Caco-2 (cell line): Measurements from ENCODE around the gene ABCA8. TPM values are rescaled to one million over a fixed set of nuclear protein-coding genes. Genes with fewer than 3 reads are reported as not detected.

Experiments used
- BruUV-seq: library from RNA; stranded (reverse); fragments of 400-500 nt; replicated peaks from 2 replicates; lab custom pipeline; 2021; lab: Mats Ljungman, UMichigan
- CTCF ChIA-PET: fragments of 300-600 bp; sonication (Branson Sonifier 250); formaldehyde crosslinking; loops from one replicate; lab custom pipeline; 2022; ENCODE audit warnings: antibody characterized with exemption; lab: Charles Lee
- POLR2A ChIA-PET: fragments of 300-600 bp; sonication (Branson Sonifier 250); formaldehyde crosslinking; loops from one replicate; lab custom pipeline; 2022; ENCODE audit warnings: antibody characterized with exemption; lab: Charles Lee
- DNase-seq, 2 experiments: peaks; one replicate each; pipeline versions ENCODE4 v3.0.0 to v3.0.0-alpha.2; 2020 to 2022
- H3K27me3 ChIP-seq: replicated peaks from 2 replicates; pipeline ENCODE4 v1.6.0; 2011; ENCODE audit warnings: low read length; ENCODE audit not compliant: control insufficient read depth, insufficient read depth
- H3K36me3 ChIP-seq: 2 replicates; pipeline ENCODE4 v1.5.1; 2011; ENCODE audit warnings: low read length; ENCODE audit not compliant: control insufficient read depth, insufficient read depth
- H3K4me1 ChIP-seq: fragments of 250-450 bp; sonication (Bioruptor Pico); 2 replicates; pipeline ENCODE4 v1.5.1; 2020; ENCODE audit warnings: mild to moderate bottlenecking
- H3K4me3 ChIP-seq: 2 replicates; pipeline ENCODE4 v1.5.1; 2011; ENCODE audit warnings: low read depth, mild to moderate bottlenecking, control low read depth, low read length
- H3K9me3 ChIP-seq: fragments of 250-450 bp; sonication (Bioruptor Pico); 2 replicates; pipeline ENCODE4 v1.5.1; 2020; ENCODE audit warnings: mild to moderate bottlenecking, moderate library complexity
- H3K27ac Mint-ChIP-seq: one replicate; pipeline ENCODE4 v1.8.0; 2022; ENCODE audit warnings: mixed read lengths; ENCODE audit not compliant: unreplicated experiment
- H3K27me3 Mint-ChIP-seq: one replicate; pipeline ENCODE4 v1.8.0; 2022; ENCODE audit warnings: mixed read lengths; ENCODE audit not compliant: insufficient read depth, unreplicated experiment
- H3K36me3 Mint-ChIP-seq: one replicate; pipeline ENCODE4 v1.8.0; 2022; ENCODE audit warnings: mild to moderate bottlenecking, mixed read lengths; ENCODE audit not compliant: insufficient read depth, unreplicated experiment
- H3K4me1 Mint-ChIP-seq: one replicate; pipeline ENCODE4 v1.8.0; 2022; ENCODE audit warnings: low read depth, mixed read lengths; ENCODE audit not compliant: unreplicated experiment
- H3K4me3 Mint-ChIP-seq: one replicate; pipeline ENCODE4 v1.8.0; 2022; ENCODE audit warnings: mild to moderate bottlenecking, moderate library complexity, mixed read lengths; ENCODE audit not compliant: unreplicated experiment
- H3K9me3 Mint-ChIP-seq: one replicate; pipeline ENCODE4 v1.8.0; 2022; ENCODE audit warnings: mixed read lengths; ENCODE audit not compliant: unreplicated experiment
- CTCF ChIP-seq, 2 experiments: fragments of 200-600 bp in 1 of 2; IDR thresholded peaks; 1 replicate in 1 of 2; 2 replicates in 1 of 2; pipeline versions ENCODE4 v1.5.1 to v1.8.0; 2011 to 2022; ENCODE audit warnings: antibody characterized with exemption in 1 of 2, control low read depth in 1 of 2, inconsistent platforms in 1 of 2, low read depth in 1 of 2, low read length in 1 of 2, mild to moderate bottlenecking in 1 of 2, moderate library complexity in 1 of 2; ENCODE audit not compliant: insufficient read depth in 1 of 2, severe bottlenecking in 1 of 2, unreplicated experiment in 1 of 2
- intact Hi-C: fragments of 100-400 bp; cut with micrococcal nuclease; formaldehyde crosslinking; loops from one replicate; pipeline ENCODE4 v1.10.0; 2022; ENCODE audit not compliant: unreplicated experiment
- total RNA-seq: library from RNA; stranded (reverse); gene quantifications from 2 replicates; pipeline ENCODE4 v1.2.3, GENCODE V29; 2022

The ABCA8 gene
- total RNA-seq, 1 experiment from 2014 or later: 0.91 TPM

GRCh38 chr17:68847711-68848110 lies 107.5 kb downstream of the ABCA8 start:
- intact Hi-C loops: no loop called here
- DNase-seq: no peak
- ChIA-PET POLR2A (no interaction called here), CTCF (no interaction called here)
- no peak for TF ChIP-seq CTCF (IDR thresholded peaks at IDR 0.05; ENCODE audit: insufficient read depth in 1 of 2, low read depth in 1 of 2, low read length in 1 of 2, severe bottlenecking in 1 of 2, unreplicated experiment in 1 of 2)
- Mint-ChIP-seq H3K36me3 (no peaks in the 10 kb centered on the region), H3K27me3 (peaks cover 3% of the 10 kb centered on the region), H3K4me1 (peaks cover 6% of the 10 kb centered on the region), H3K27ac (no peak overlapping the region), H3K9me3 (no peaks in the 10 kb centered on the region), H3K4me3 (no peak overlapping the region)
- Histone ChIP-seq H3K9me3 (0 out of 2 replicates have a peak, but pooled peaks cover 3% of the 10 kb centered on the region), H3K4me3 (no peak overlapping the region), H3K4me1 (no peaks in the 10 kb centered on the region), H3K27me3 (no peaks in the 10 kb centered on the region), H3K36me3 (no peaks in the 10 kb centered on the region)
- BruUV-seq: no TSS peak

- no peak overlapping the region for H3K27ac Mint-ChIP-seq
- no peak overlapping the region for H3K4me3 Mint-ChIP-seq
- Histone ChIP-seq H3K36me3 (no peaks in the 10 kb centered on the region), H3K9me3 (0 out of 2 replicates have a peak, but pooled peaks cover 3% of the 10 kb centered on the region), H3K27me3 (no peaks in the 10 kb centered on the region), H3K4me3 (no peak overlapping the region), H3K4me1 (no peaks in the 10 kb centered on the region)
- H3K9me3 Mint-ChIP-seq: no peaks in the 10 kb centered on the region
- no peaks in the 10 kb centered on the region for H3K36me3 Mint-ChIP-seq
- CTCF ChIA-PET: no interaction called here
- peaks cover 3% of the 10 kb centered on the region for H3K27me3 Mint-ChIP-seq
- no peak for DNase-seq
- intact Hi-C loops: no loop called here
- POLR2A ChIA-PET: no interaction called here
- no peak for TF ChIP-seq CTCF (IDR thresholded peaks at IDR 0.05; ENCODE audit: insufficient read depth in 1 of 2, low read depth in 1 of 2, low read length in 1 of 2, severe bottlenecking in 1 of 2, unreplicated experiment in 1 of 2)
- peaks cover 13% of the 10 kb centered on the region for H3K4me1 Mint-ChIP-seq
- BruUV-seq: no TSS peak
Observed at GRCh38 chr17:68843522-68843921, 111.7 kb downstream of the ABCA8 start.

- Mint-ChIP-seq H3K4me3 (no peak overlapping the region), H3K36me3 (no peaks in the 10 kb centered on the region)
Observed at GRCh38 chr17:68840073-68840472, 115.1 kb downstream of the ABCA8 start.

More at GRCh38 chr17:68840073-68840472, 115.1 kb downstream of the ABCA8 start:
- Mint-ChIP-seq H3K27ac (no peak overlapping the region), H3K4me1 (peaks cover 13% of the 10 kb centered on the region), H3K27me3 (peaks cover 3% of the 10 kb centered on the region), H3K9me3 (no peaks in the 10 kb centered on the region)
- no peak overlapping the region for H3K4me3 ChIP-seq
- no peaks in the 10 kb centered on the region for H3K4me1 ChIP-seq
- intact Hi-C loops: no loop called here
- ChIA-PET CTCF (no interaction called here), POLR2A (no interaction called here)
- BruUV-seq: no TSS peak
- no peaks in the 10 kb centered on the region for H3K9me3 ChIP-seq
- no peaks in the 10 kb centered on the region for H3K36me3 ChIP-seq
- no peaks in the 10 kb centered on the region for H3K27me3 ChIP-seq
- no peak for TF ChIP-seq CTCF (IDR thresholded peaks at IDR 0.05; ENCODE audit: insufficient read depth in 1 of 2, low read depth in 1 of 2, low read length in 1 of 2, severe bottlenecking in 1 of 2, unreplicated experiment in 1 of 2)
- no peak for DNase-seq
